ENCODE measurements around the gene NUDT9.
"Not testable (repeated sequence)": the region's sequence is repeated elsewhere in the genome, so short reads cannot be mapped to it uniquely, and the experiment has no call there.

NUDT9 gene

DNA sequence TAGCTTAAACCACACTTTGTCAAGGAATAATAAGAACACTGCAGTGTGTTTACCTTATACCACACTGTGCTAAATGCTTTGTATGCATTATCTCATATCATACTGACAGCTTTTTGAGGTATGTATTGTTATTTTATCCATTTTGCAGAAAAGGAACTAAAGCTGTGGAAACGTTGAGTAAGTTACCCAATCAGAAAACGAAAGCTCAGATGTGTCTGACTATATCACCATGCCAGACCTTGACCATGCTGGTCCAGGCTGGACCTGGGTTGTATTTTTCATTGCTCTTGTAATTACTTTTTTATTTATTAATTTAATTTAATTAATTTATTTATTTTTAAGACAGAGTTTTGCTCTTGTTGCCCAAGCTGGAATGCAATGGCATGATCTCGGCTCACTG lies 33.5 kb upstream of the NUDT9 start:
- TF ChIP-seq, protein P1, sequence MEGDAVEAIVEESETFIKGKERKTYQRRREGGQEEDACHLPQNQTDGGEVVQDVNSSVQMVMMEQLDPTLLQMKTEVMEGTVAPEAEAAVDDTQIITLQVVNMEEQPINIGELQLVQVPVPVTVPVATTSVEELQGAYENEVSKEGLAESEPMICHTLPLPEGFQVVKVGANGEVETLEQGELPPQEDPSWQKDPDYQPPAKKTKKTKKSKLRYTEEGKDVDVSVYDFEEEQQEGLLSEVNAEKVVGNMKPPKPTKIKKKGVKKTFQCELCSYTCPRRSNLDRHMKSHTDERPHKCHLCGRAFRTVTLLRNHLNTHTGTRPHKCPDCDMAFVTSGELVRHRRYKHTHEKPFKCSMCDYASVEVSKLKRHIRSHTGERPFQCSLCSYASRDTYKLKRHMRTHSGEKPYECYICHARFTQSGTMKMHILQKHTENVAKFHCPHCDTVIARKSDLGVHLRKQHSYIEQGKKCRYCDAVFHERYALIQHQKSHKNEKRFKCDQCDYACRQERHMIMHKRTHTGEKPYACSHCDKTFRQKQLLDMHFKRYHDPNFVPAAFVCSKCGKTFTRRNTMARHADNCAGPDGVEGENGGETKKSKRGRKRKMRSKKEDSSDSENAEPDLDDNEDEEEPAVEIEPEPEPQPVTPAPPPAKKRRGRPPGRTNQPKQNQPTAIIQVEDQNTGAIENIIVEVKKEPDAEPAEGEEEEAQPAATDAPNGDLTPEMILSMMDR (IDR thresholded peaks at IDR 0.05; ENCODE audit: extremely low read depth, missing control alignments), result no peak
- no peak for DNase-seq (ENCODE audit: low spot score)

DNA sequence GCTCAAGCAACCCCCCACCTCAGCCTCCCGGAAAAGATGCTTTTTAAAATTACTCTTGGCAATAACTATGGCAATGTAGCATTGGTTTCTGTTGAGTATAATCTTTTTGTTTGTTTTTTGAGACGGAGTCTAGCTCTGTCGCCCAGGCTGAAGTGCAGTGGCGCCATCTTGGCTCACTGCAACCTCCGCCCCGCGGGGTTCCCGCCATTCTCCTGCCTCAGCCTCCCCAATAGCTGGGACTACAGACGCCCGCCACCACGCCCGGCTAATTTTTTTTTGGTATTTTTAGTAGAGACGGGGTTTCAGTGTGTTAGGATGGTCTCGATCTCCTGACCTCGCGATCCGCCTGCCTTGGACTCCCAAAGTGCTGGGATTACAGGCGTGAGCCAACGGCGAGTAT lies 32.3 kb upstream of the NUDT9 start:
- not testable (repeated sequence) for DNase-seq (ENCODE audit: low spot score)

DNA sequence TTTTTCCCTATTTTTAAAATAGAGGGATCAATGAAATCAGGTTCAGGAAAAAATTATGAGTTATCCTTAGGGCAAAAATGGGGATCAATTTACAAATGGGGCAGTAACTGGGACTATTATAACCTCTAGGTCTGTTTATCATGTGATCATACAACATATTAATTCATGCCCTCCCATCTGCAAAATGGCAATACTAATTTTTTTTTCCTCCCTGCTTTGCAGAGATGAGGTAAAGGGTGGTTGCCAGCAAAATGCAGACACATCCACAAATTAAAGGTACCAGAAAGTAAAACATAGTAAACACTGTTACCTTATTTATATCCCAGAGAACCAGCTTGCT lies 31.9 kb upstream of the NUDT9 start:
- no peak for DNase-seq (ENCODE audit: low spot score)

DNA sequence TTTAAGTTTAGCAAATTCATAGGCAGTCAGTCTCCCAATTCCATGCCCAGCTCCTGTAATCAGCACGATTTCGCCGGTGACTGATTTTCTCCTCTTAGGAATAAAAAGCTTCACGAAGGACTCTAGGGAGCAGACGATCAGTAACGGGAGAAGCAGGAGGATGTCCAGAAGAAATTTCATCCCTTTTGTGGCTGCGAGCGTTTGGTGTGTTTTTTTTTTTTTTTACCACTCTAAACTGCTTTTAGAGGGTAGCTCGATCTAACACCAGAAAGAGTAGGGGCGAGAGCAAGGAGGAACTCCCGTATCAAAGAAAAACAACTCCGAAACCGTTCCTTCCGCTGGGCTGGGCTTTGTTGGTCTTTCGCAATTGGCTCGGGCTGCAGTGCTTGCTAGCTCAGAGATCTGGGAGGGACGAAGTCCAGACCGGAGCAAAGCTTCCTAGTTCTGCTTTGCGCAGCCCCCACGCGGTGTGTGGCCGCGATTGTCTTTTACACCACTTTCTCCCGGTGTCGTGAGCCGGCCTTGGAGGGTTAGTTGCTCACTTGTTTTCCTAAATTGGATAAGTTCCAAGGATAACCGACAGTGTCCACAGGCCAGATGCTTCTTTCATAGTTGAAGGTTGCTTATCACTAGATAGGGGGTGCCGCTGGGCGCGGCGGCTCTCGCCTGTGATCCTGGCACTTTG lies 31.3 kb upstream of the NUDT9 start, which contains the start of gene HSD17B11:
TSS of gene HSD17B11 (minus strand) at position 298 of the 685 bp plus-strand sequence. CDS start at position 180, 118 bp downstream.
- TF ChIP-seq, protein P1 (IDR thresholded peaks at IDR 0.05; ENCODE audit: extremely low read depth, missing control alignments), result no peak
- DNase-seq (ENCODE audit: low spot score), result peak; percentile 94

More for the DNA sequence above, 31.9 kb upstream of the NUDT9 start:
- TF ChIP-seq, protein P1 (IDR thresholded peaks at IDR 0.05; ENCODE audit: extremely low read depth, missing control alignments), result no peak

DNA sequence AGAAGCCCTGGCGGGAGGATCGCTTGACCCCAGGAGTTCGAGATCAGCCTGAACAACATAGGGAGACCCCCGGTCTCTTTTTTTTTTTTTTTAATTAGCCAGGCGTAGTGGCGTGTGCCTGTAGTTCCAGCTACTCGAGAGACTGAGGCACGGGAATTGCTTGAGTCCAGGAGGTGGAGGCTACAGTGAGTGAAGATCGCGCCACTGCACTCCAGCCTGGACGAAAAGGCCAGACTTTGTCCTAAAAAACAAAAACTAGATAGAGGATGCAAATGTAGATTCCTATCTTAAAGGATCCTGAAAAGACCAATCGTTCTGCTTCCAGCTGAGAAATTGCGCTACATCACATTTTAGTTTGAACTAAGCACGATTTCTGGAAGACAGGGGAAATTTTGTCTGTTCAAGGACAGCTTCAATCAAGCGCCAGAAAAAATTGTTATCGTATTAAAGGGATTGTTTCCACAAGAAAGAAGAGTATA lies 30.8 kb upstream of the NUDT9 start:
- DNase-seq (ENCODE audit: low spot score), result no peak
- TF ChIP-seq, protein P1 (IDR thresholded peaks at IDR 0.05; ENCODE audit: extremely low read depth, missing control alignments), result no peak

DNA sequence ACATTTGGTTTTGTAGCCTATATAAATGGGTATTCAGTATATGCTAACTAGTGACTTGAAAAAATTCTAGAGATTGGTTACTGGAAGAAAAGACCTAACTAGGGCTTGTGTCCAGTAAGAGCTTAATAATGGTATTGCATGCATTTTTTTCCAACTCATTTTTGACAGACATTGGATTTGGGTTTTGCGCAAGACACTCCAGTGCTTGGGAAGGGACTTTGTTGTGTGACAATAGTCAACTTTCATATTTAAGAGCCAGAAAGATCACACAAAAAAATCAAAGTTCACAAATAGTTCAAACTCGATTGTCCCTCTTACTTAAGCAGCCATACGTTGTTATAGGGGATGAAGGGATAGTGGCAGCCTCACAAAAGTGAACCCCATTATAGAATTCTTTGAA lies 30.2 kb upstream of the NUDT9 start:
- TF ChIP-seq, protein P1 (IDR thresholded peaks at IDR 0.05; ENCODE audit: extremely low read depth, missing control alignments), result no peak
- DNase-seq (ENCODE audit: low spot score), result no peak

DNA sequence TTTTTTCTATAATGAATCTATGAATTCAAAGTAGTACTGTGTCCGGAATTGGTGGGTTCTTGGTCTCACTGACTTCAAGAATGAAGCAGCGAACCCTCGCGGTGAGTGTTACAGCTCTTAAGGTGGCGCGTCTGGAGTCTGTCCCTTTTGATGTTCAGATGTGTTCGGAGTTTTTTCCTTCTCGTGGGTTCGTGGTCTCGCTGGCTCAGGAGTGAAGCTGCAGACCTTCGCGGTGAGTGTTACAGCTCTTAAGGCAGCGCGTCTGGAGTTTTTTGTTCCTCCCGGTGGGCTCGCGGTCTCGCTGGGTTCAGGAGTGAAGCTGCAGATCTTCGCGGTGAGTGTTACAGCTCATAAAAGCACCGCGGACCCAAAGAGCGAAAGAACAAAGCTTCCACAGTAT lies 27.3 kb upstream of the NUDT9 start:
- not testable (repeated sequence) for DNase-seq (ENCODE audit: low spot score)

DNA sequence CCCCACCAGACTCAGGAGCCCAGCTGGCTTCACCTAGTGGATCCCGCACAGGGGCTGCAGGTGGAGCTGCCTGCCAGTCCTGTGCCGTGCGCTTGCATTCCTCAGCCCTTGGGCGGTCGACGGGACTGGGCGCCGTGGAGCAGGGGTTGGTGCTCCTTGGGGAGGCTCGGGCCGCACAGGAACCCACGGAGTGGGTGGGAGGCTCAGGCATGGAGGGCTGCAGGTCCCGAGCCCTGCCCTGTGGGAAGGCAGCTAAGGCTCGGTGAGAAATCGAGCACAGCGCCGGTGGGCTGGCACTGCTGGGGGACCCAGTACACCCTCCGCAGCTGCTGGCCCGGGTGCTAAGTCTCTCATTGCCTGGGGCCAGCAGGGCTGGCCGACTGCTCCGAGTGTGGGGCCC lies 26.5 kb upstream of the NUDT9 start:
- DNase-seq (ENCODE audit: low spot score), result not testable (repeated sequence)

DNA sequence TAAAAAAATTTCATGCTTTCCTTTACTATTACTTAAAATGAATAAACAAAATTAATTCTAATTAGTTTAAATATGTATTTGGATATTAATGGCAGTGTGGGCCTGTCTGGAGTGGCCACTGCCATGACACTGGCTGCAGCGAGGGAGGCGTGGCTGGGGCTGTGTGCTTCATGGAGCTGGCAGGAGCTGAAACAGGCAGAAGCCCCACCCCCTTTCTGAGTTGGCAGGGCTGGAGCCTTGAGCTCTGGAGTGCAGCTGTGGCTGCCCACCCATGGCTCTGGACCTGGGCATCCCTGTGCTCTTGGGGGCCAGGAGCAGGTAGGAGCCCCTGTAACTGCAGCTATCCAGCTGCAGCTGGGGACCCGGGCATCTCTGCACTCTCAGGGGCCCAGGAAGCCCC lies 23.2 kb upstream of the NUDT9 start:
- DNase-seq (ENCODE audit: low spot score), result no peak
- TF ChIP-seq, protein P1 (IDR thresholded peaks at IDR 0.05; ENCODE audit: extremely low read depth, missing control alignments), result no peak

Data from GM20000 (cell line).